COLO829 (cell line): Measurements from ENCODE around the gene DCAF6.

Experiments used
- DNase-seq: peaks from one replicate; pipeline ENCODE4 v3.0.0; 2012; ENCODE audit warnings: low spot score

Gene DCAF6

GRCh38 chr1:168084396-168085231, 148.1 kb downstream of the DCAF6 start:
- DNase-seq, result peak; percentile 72

- DNase-seq, result no peak
Measured at GRCh38 chr1:168085401-168085872, 149.0 kb downstream of the DCAF6 start.

- no peak for DNase-seq
Measured at GRCh38 chr1:168086438-168086837, 150.0 kb downstream of the DCAF6 start.

- no peak for DNase-seq
Measured at GRCh38 chr1:168087696-168088095, 151.2 kb downstream of the DCAF6 start.

GRCh38 chr1:168088511-168089325, 152.2 kb downstream of the DCAF6 start:
- DNase-seq, result no peak

- DNase-seq, result no peak
Measured at GRCh38 chr1:168089326-168089978, 153.0 kb downstream of the DCAF6 start.

- DNase-seq, result no peak
Measured at GRCh38 chr1:168089979-168090337, 153.5 kb downstream of the DCAF6 start.

- DNase-seq, result no peak
Measured at GRCh38 chr1:168090395-168090794, 153.9 kb downstream of the DCAF6 start.

- DNase-seq, result no peak
Measured at GRCh38 chr1:168091063-168091462, 154.6 kb downstream of the DCAF6 start.

GRCh38 chr1:168091720-168092550, 155.5 kb downstream of the DCAF6 start:
- DNase-seq, result peak; percentile 97

- no peak for DNase-seq
Measured at GRCh38 chr1:168092566-168093355, 156.3 kb downstream of the DCAF6 start.

GRCh38 chr1:168093616-168094015, 157.1 kb downstream of the DCAF6 start:
- DNase-seq, result no peak

GRCh38 chr1:168095476-168095875, 159.0 kb downstream of the DCAF6 start:
- DNase-seq, result no peak

GRCh38 chr1:168096296-168097165, 160.0 kb downstream of the DCAF6 start:
- DNase-seq, result no peak

GRCh38 chr1:168097921-168098528, 161.5 kb downstream of the DCAF6 start:
- no peak for DNase-seq

GRCh38 chr1:168098534-168099320, 162.2 kb downstream of the DCAF6 start:
- no peak for DNase-seq

GRCh38 chr1:168099337-168099801, 162.9 kb downstream of the DCAF6 start:
- DNase-seq, result no peak

- DNase-seq, result no peak
Measured at GRCh38 chr1:168100315-168101002, 164.0 kb downstream of the DCAF6 start.
